Astrocyte (in vitro differentiated cells and primary cell): ENCODE data around the gene CNOT1.

ENCODE experiments used
- EZH2 ChIP-seq: IDR thresholded peaks from 2 replicates; pipeline ENCODE4 v1.6.1; 2012; ENCODE audit warnings: mild to moderate bottlenecking, low read length, inconsistent platforms; ENCODE audit not compliant: insufficient read depth
- TF ChIP-seq, protein P1 (sequence below): IDR thresholded peaks from 2 replicates; pipeline ENCODE4 v1.5.1; 2011; ENCODE audit warnings: low read depth, mild to moderate bottlenecking, inconsistent platforms, low read length, moderate library complexity; ENCODE audit not compliant: insufficient read depth

- TF ChIP-seq EZH2 = no peak
- TF ChIP-seq, protein P1, sequence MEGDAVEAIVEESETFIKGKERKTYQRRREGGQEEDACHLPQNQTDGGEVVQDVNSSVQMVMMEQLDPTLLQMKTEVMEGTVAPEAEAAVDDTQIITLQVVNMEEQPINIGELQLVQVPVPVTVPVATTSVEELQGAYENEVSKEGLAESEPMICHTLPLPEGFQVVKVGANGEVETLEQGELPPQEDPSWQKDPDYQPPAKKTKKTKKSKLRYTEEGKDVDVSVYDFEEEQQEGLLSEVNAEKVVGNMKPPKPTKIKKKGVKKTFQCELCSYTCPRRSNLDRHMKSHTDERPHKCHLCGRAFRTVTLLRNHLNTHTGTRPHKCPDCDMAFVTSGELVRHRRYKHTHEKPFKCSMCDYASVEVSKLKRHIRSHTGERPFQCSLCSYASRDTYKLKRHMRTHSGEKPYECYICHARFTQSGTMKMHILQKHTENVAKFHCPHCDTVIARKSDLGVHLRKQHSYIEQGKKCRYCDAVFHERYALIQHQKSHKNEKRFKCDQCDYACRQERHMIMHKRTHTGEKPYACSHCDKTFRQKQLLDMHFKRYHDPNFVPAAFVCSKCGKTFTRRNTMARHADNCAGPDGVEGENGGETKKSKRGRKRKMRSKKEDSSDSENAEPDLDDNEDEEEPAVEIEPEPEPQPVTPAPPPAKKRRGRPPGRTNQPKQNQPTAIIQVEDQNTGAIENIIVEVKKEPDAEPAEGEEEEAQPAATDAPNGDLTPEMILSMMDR = no peak
Measured at GRCh38 chr16:58655215-58655596, 25.6 kb upstream of the CNOT1 start.
